Esophagus muscularis mucosa (tissue), 4 donors: ENCODE measurements around the gene SNAPC5. TPM values are rescaled to one million over a fixed set of nuclear protein-coding genes. Genes with fewer than 3 reads are reported as not detected.

Source experiments
- DNase-seq: peaks from one replicate; pipeline ENCODE4 v3.0.0-alpha.2; 2017; ENCODE audit errors: extremely low spot score
- H3K27ac ChIP-seq, 4 donors: fragments of 200-600 bp; sonication (generic); replicated peaks in 1 of 4; 1 replicate in 3 of 4; 2 replicates in 1 of 4; pipeline ENCODE4 v1.5.1; 2016 to 2019; ENCODE audit warnings: mild to moderate bottlenecking in 1 of 4
- H3K27me3 ChIP-seq, 4 donors: fragments of 200-600 bp; sonication (generic); one replicate each; pipeline versions ENCODE4 v1.5.1 to v1.6.0; 2016 to 2019
- H3K36me3 ChIP-seq, 4 donors: fragments of 200-600 bp; sonication (generic); one replicate each; pipeline ENCODE4 v1.5.1; 2016 to 2019
- H3K4me1 ChIP-seq, 4 donors: fragments of 200-600 bp; sonication (generic); one replicate each; pipeline ENCODE4 v1.5.1; 2016 to 2019
- H3K4me3 ChIP-seq, 4 donors: fragments of 200-600 bp; sonication (generic); 1 replicate in 2 of 4; 2 replicates in 2 of 4; pipeline ENCODE4 v1.5.1; 2016 to 2019; ENCODE audit warnings: mild to moderate bottlenecking in 4 of 4, moderate library complexity in 1 of 4
- H3K9me3 ChIP-seq, 4 donors: fragments of 200-600 bp; sonication (generic); 1 replicate in 3 of 4; 2 replicates in 1 of 4; pipeline ENCODE4 v1.5.1; 2016 to 2019
- EP300 ChIP-seq: sonication (generic); formaldehyde crosslinking; IDR thresholded peaks from one replicate; pipeline ENCODE4 v1.6.1; 2017; ENCODE audit warnings: antibody characterized with exemption
- POLR2A ChIP-seq: fragments of 450-650 bp; IDR thresholded peaks from one replicate; pipeline ENCODE4 v1.6.1; 2017; ENCODE audit warnings: antibody characterized with exemption, moderate library complexity, mild to moderate bottlenecking, low read depth
- POLR2AphosphoS5 ChIP-seq, 2 donors: sonication (generic); formaldehyde crosslinking; IDR thresholded peaks; one replicate each; pipeline ENCODE4 v1.6.1; 2017; ENCODE audit warnings: antibody characterized with exemption in 2 of 2
- WGBS: methylation state at CpG from one replicate; pipeline ENCODE4 v1.1.5; 2018; 5-methylcytosine and 5-hydroxymethylcytosine counted together
- intact Hi-C: fragments of 100-400 bp; cut with DNase I; formaldehyde crosslinking; loops from one replicate; pipeline ENCODE4 v1.15.1; 2023
- total RNA-seq, 4 donors: library from RNA; depleted of rRNA; stranded (reverse); fragments of >200 nt; gene quantifications; one replicate each; pipeline versions ENCODE4 v1.1.0 to v1.2.1, GENCODE V29; 2016
- TF ChIP-seq, protein P1 (sequence below), 3 experiments: fragments of 200-600 bp in 2 of 3; fragments of 450-650 bp in 1 of 3; sonication (generic) in 2 of 3; IDR thresholded peaks; one replicate each; pipeline ENCODE4 v1.5.1; 2017 to 2019; ENCODE audit warnings: antibody characterized with exemption in 3 of 3, mild to moderate bottlenecking in 2 of 3, moderate library complexity in 1 of 3

SNAPC5 gene
- total RNA-seq, 4 donors from 2014 or later, result 23.3 to 44.9 (median 34.7) TPM

DNA sequence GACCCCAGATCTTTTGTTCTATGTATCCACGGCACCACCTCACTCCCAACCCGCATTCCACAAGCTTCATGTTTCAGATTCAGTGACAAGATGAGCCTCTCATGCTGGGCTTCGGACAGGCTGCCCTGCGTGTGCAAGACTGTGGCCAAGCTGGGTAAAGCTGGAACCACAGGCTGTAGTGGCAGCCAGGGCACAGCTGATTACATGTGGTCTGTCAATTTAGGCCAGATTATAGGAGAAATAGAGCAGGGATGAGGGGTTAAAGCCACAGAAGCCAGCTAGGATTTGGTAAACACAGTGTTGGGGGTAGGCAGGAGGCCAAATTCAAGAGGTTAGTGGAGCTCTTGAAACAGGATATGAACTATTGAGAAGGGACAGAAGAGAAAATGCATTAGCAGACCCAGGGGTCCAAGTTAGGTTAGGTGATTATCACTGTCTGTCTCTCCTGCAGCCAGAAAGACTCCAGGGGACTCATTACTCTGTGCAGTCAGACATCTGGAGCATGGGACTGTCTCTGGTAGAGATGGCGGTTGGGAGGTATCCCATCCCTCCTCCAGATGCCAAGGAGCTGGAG is 12.9 kb downstream of the SNAPC5 start:
- H3K27me3 ChIP-seq, result no peaks in the 10 kb centered on the region
- H3K36me3 ChIP-seq, result peaks cover 18 to 78% (median 59%) of the 10 kb centered on the region in 4 donors
- 91% methylated on average over 4 of the region's 5 CpGs for WGBS
- no peaks in the 10 kb centered on the region for H3K9me3 ChIP-seq
- H3K4me1 ChIP-seq, result no peaks in the 10 kb centered on the region
- intact Hi-C loops, result no loop called here
- no peak overlapping the region for H3K4me3 ChIP-seq
- no peak overlapping the region for H3K27ac ChIP-seq
- no peak for DNase-seq
- TF ChIP-seq EP300 (no peak), POLR2AphosphoS5 (IDR thresholded peaks at IDR 0.05) (no peak), POLR2A (no peak)
- TF ChIP-seq, protein P1, sequence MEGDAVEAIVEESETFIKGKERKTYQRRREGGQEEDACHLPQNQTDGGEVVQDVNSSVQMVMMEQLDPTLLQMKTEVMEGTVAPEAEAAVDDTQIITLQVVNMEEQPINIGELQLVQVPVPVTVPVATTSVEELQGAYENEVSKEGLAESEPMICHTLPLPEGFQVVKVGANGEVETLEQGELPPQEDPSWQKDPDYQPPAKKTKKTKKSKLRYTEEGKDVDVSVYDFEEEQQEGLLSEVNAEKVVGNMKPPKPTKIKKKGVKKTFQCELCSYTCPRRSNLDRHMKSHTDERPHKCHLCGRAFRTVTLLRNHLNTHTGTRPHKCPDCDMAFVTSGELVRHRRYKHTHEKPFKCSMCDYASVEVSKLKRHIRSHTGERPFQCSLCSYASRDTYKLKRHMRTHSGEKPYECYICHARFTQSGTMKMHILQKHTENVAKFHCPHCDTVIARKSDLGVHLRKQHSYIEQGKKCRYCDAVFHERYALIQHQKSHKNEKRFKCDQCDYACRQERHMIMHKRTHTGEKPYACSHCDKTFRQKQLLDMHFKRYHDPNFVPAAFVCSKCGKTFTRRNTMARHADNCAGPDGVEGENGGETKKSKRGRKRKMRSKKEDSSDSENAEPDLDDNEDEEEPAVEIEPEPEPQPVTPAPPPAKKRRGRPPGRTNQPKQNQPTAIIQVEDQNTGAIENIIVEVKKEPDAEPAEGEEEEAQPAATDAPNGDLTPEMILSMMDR (IDR thresholded peaks at IDR 0.05), result no peak

DNA sequence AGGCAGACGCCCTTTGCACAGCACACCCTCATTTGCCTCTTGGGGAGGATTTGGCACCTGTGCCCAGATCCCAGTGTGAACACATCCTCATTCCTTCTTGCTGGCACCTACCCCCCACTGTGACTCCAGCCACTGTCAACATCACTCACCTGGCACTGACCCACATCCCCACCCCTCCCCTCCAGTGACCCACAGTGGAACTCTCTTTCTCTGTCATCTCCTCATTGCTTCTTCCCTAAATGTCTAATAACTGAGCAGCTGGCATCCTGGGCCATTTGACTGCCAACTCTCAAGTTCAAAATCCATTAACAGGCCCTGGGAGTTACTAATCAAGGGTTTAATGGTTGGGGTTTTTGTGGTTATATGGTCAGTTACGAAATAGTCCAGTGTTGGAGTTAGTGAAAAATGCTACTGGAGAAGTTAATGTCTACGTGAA is 14.4 kb downstream of the SNAPC5 start:
- intact Hi-C loops, result no loop called here
- Histone ChIP-seq H3K36me3 (peaks cover 12 to 64% (median 45%) of the 10 kb centered on the region in 4 donors), H3K4me3 (no peak overlapping the region), H3K27ac (no peak overlapping the region), H3K27me3 (no peaks in the 10 kb centered on the region), H3K4me1 (no peaks in the 10 kb centered on the region), H3K9me3 (no peaks in the 10 kb centered on the region)
- no peak for DNase-seq
- TF ChIP-seq EP300 (no peak), POLR2A (no peak), POLR2AphosphoS5 (IDR thresholded peaks at IDR 0.05) (no peak)
- TF ChIP-seq, protein P1 (IDR thresholded peaks at IDR 0.05), result no peak
- 89% methylated on average over 3 of the region's 3 CpGs for WGBS

DNA sequence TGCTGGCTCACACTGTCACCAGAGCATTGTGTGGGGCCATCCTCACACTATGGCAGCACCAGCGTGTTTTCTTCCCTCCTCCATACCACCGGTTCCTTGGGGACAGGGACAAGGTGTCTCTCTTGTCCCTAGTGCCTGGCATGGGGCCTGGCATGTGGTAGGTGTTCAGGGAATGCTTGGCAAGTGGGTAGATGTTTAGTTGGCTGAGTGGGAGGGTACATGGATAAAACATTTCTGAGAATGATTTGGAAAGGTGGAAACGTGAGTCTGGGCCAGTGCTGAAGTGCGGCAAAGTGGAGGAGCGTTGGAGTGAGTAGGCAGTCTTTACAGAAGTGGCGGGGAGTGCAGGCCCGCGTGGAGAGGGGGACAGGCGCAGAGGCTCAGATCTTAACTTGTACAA is 15.0 kb downstream of the SNAPC5 start:
- H3K4me1 ChIP-seq, result no peaks in the 10 kb centered on the region
- no peak for DNase-seq
- H3K9me3 ChIP-seq, result no peaks in the 10 kb centered on the region
- intact Hi-C loops, result no loop called here
- H3K27me3 ChIP-seq, result no peaks in the 10 kb centered on the region
- H3K27ac ChIP-seq, result no peak overlapping the region
- TF ChIP-seq POLR2AphosphoS5 (IDR thresholded peaks at IDR 0.05) (no peak), EP300 (no peak), POLR2A (no peak)
- TF ChIP-seq, protein P1 (IDR thresholded peaks at IDR 0.05), result no peak
- H3K4me3 ChIP-seq, result no peak overlapping the region
- 92% methylated on average over 9 of the region's 9 CpGs for WGBS
- H3K36me3 ChIP-seq, result peaks cover 12 to 57% (median 39%) of the 10 kb centered on the region in 4 donors

DNA sequence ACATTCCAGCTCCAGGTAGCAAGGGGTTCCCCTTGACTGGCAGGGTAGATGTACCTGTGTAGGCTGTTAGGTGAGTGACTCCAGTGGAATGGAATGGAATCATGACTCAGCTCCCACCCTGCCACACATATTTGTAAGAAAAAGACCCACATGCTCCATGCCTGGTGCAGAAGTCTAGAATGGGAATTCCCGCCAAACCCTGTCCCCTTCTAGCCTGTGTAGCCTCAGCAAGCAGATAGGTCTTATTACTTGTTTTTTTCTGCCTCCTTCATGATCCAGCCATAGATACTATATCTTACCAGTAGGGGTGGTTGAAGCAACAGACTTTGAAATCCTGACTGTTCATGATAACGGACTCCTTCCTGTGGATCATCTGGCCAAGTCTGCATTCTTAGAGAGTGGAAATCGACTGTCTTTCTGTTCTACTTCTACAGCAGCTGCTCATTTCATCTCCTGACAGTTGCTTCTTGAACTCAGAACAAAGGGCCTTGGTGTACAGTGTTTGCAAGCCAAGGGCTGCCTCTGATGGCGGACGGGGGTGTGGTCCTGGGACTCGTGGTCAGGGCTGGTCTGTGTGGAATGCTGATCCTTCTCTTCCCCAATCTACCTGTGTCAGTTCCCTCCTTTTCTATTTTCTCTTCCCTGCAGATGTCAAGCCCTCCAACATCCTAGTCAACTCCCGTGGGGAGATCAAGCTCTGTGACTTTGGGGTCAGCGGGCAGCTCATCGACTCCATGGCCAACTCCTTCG is 16.3 kb downstream of the SNAPC5 start:
- TF ChIP-seq, protein P1 (IDR thresholded peaks at IDR 0.05), result no peak
- no peak for TF ChIP-seq POLR2A
- TF ChIP-seq POLR2AphosphoS5 (IDR thresholded peaks at IDR 0.05), result no peak
- TF ChIP-seq EP300, result no peak
- H3K4me3 ChIP-seq, result no peak overlapping the region
- H3K27ac ChIP-seq, result no peak overlapping the region
- no peaks in the 10 kb centered on the region for H3K4me1 ChIP-seq
- no peaks in the 10 kb centered on the region for H3K27me3 ChIP-seq
- intact Hi-C loops, result no loop called here
- no peaks in the 10 kb centered on the region for H3K9me3 ChIP-seq
- 90% methylated on average over 10 of the region's 10 CpGs for WGBS
- H3K36me3 ChIP-seq, result peaks cover 12 to 45% (median 29%) of the 10 kb centered on the region in 4 donors
- no peak for DNase-seq
